T-helper 2 cell (primary cell): ENCODE measurements around the gene YY1.
"Not testable (repeated sequence)": the region's sequence is repeated elsewhere in the genome, so short reads cannot be mapped to it uniquely, and the experiment has no call there.

Source experiments
- DNase-seq, 5 experiments: peaks; one replicate each; pipeline versions ENCODE4 v3.0.0 to v3.0.0-alpha.2; 2012 to 2022
- total RNA-seq, 2 donors: gene quantifications; one replicate each; lab custom pipeline; 2026; lab: John Stamatoyannopoulos, UW

YY1 gene
- total RNA-seq = 171 to 188 reads per million in 2 donors

DNA sequence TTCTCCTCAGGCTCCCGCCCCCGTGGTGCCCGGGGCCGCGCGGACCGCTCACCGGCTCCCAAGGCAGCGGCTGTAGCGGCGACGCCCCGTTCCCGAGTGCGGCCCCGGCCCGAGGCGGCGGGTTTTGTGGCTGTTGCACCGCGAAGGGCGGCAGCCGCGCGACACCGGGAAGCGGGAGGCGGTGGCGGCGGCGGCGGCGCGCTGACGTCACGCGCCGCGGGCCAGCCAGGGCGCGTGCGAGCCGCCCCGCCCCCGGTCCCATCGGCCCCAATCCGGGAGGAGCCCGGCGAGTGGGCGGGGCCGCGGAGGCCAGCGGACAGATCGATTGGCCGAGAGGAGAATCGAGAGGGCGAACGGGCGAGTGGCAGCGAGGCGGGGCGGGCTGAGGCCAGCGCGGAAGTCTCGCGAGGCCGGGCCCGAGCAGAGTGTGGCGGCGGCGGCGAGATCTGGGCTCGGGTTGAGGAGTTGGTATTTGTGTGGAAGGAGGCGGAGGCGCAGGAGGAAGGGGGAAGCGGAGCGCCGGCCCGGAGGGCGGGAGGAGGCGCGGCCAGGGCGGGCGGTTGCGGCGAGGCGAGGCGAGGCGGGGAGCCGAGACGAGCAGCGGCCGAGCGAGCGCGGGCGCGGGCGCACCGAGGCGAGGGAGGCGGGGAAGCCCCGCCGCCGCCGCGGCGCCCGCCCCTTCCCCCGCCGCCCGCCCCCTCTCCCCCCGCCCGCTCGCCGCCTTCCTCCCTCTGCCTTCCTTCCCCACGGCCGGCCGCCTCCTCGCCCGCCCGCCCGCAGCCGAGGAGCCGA, at the start of gene YY1:
Gene YY1, plus strand, starts transcription at position 726 of the 792 bp plus-strand sequence. CDS start 101 bp downstream, outside the sequence.
- DNase-seq = peak; percentile 98 to 100 (median 99)

- no peak for DNase-seq
Observed at GRCh38 chr14:100190126-100190525, 48.8 kb upstream of the YY1 start.

DNA sequence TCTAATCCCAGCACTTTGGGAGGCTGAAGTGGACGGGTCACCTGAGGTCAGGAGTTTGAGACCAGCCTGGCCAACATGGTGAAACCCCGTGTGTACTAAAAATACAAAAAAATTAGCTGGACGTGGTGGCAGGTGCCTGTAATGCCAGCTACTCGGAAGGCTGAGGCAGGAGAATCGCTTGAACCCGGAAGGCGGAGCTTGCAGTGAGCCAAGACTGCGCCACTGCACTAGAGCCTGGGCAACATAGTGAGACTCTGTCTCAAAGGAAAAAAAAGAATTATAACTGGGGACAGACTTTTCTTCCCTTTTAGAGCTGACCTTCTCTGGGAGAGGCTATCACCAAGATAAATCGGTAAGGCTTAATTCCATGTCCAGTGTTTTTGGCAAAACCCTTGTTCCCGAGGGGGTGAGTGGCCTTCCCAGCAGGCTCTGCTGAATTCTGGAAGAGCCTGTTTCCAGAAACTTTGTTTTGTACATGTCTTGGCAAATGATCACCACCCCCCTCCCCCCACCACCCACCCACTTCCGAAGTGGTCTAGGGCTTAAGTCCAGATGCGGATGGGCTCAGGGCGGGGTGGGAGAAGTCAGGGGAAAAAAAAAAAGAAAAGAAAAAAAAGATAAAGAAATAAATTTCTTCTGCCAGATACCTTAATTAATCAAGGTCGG, 47.2 kb upstream of the YY1 start:
- no peak for DNase-seq

DNA sequence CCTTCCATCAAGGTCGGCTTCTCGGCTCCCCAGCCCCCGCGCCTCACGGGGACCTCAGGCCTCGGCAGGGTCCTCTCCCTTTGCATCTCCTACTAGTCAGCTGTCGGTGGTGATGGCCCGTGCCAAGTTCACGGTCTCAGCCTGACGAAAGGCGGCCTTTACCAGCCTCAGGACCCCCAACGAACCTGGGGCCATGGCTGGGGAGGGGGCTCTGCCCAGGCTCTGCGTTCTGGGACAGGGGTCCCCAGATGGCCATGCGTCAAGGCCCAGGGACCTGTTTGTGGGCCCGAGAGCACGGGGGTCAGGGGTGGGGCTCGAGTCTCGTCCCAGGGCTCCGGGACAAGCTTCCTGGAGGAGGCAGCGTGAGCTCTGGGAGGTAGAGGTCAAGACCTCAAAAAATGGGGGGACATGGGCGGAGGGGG, 46.7 kb upstream of the YY1 start:
- peak in 1 of 5 experiments; percentile 13 for DNase-seq

GRCh38 chr14:100192672-100193416, 46.1 kb upstream of the YY1 start:
- DNase-seq = peak; percentile 99 to 100 (median 99)

DNA sequence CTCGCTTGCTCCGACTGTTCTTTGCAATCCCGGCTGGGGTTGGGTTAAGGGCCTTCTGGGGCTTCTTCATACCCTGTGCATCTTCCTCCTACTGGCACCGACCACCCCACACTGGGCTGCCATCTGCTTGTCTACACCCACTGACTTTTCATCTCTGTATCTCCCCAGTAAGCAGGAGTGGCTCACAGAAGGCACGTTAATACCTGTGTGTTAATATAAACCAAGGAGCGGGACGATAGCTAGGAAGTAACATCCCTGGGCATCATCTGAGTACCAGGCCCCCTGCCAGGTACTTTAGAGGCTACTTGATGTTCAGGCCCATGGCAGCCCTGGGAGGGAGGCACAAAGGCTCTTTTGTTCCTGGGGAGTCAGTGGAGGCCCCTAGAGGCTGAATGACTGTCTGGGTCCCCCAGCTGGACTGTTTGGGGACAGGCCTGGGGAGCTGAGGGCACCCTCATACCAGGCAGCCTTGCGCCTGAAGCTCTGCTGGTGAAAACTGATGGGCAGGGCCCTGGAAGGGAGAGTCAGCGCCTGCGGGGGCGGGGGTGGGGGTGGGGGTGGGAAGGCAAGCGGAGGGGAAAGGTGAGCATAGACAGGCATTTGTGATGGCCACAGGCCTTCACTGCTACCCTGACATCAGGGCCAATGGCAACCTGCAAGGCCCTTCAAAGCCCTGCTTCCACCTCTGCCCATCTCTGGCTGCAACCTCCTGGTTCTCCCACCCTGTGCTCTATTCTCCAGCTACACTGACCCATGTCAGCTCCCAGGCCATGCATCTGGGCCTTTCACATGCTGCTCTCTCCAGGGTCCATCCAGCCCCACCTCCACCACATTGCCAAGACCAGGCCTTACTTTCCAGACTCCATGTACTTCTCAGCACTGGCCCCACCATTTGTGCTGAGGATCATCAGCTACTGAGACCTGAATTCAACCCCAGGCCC, 45.3 kb upstream of the YY1 start:
- DNase-seq = peak in 1 of 5 experiments; percentile 32

- DNase-seq = no peak
Observed at GRCh38 chr14:100199240-100199860, 39.6 kb upstream of the YY1 start.

DNA sequence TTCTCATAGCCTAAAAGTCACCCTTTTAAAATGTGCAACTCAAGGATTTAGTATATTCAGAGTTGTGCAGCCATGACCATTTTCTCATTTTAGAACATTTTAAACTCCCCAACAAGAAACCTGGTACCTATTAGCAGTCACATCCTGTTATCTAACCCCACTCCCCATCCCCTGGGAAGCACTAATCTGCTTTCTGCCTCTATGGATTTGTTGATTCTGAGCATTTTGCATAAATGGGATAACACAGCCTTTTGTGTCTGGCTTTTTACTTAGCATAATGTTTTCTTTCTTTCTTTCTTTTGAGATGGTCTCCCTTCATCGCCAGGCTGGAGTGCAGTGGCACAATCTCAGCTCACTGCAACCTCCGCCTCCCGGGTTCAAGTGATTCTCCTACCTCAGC, 38.6 kb upstream of the YY1 start:
- DNase-seq = no peak

GRCh38 chr14:100201701-100202100, 37.2 kb upstream of the YY1 start:
- DNase-seq = no peak

DNA sequence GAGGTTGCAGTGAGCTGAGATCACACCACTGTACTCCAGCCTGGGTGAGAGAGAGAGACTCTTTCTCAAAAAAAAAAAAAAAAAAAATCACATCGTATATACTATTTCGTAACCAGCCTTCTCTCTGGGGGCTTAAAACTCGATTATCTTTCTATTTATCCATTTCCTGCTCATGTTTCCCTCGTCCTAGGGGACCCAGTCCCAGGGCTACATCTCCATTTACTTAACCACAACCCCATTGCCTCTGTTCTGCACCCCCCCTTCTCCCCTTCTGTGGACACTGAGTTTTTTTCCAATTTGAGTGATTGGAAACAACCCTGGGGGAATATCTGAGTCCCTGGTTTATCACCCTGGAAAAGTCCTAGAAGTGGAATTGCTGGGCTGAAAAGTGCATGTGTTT, 36.2 kb upstream of the YY1 start:
- DNase-seq = no peak

DNA sequence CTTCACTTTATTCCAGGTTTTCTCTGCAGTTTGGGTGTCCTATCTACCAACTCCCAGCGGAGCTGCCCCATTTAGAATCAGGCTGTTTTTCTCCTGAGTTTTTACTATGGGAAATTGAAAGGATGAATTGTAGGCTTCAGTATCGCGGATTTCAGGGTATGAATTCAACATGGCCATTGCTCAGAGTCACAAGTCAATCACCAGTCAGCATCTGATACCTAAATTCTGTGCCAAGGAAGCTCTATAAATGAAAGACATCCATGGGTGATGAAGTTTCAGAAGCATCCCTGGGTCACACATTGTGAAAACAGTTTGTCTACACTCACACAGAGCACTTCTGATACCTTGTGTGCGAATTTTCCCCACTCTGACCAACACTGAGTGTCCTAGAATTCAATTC, 35.8 kb upstream of the YY1 start:
- no peak for DNase-seq

DNA sequence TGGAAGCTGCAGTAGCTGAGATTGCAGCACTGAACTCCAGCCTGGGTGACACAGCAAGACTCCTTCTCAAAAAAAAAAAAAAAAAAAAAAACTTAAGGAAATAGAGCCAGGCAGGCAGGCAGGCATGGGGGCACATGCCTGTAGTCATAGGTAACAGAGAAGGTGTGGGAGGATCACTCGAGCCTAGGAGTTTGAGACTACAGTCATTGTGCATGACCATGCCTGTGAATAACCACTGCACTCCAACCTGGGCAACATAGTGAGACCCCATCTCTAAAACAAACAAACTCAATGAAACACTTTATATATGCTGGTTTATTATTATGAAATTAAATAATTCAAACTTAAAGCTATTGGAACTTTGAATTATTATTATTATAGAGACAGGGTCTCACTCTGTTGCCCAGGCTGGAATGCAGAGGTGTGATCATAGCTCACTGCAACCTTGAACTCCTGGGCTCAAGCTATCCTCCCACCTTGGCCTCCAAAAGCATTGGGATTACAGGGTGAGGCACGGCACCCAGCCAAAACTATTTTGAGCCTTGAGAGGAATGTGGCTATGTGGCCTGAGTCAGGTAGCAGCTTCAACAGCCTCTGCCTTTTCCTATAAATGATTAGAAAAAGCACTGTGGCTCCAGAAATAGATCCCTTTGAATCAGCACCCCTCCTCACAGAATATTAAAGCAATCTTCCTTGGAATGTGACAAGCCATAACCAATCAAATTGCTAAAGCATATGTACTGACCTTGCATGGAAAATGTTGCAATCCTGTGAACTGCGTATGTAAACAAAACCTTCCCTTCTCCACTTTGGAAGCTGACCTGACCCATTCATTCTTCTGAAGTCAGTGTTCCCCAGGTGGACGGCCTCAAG, 34.7 kb upstream of the YY1 start:
- no peak for DNase-seq

GRCh38 chr14:100204835-100205167, 34.1 kb upstream of the YY1 start:
- DNase-seq = not testable (repeated sequence)

GRCh38 chr14:100207588-100207987, 31.4 kb upstream of the YY1 start:
- DNase-seq = not testable (repeated sequence)

DNA sequence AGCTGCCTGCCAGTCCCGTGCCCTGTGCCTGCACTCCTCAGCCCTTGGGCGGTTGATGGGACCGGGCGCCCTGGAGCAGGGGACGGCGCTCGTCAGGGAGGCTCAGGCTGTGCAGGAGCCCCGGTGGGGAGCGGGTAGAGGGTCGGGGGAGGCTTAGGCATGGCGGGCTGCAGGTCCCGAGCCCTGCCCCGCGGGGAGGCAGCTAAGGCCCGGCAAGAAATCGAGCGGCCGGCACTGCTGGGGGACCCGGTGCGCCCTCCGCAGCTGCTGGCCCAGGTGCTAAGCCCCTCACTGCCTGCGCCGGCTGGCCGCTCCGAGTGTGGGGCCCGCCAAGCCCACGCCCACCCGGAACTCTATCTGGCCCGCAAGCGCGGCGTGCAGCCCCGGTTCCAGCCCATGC, 30.8 kb upstream of the YY1 start:
- not testable (repeated sequence) for DNase-seq

GRCh38 chr14:100211366-100211765, 27.6 kb upstream of the YY1 start:
- DNase-seq = no peak

DNA sequence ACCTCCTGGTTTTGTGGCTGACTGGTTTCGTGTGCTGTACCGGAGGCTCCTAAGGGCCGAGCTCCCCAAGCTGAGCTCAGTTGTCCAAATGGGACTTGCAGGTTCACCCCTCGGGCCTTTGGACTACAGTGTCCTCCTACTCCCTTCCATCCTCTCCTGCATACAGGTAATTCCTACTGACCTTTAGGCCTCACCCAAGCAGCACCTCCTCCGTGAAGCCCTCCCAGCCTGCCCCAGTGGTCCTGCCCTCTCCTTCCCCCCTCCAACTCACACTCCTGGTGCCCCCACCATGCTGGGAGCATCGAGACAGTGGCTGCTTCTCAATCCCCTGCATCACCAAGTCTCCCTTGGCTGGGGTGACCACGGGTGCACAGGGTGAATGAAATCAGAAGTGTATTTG, 27.1 kb upstream of the YY1 start:
- DNase-seq = peak in 1 of 5 experiments; percentile 30

GRCh38 chr14:100212476-100213333, 26.2 kb upstream of the YY1 start:
- DNase-seq = no peak

DNA sequence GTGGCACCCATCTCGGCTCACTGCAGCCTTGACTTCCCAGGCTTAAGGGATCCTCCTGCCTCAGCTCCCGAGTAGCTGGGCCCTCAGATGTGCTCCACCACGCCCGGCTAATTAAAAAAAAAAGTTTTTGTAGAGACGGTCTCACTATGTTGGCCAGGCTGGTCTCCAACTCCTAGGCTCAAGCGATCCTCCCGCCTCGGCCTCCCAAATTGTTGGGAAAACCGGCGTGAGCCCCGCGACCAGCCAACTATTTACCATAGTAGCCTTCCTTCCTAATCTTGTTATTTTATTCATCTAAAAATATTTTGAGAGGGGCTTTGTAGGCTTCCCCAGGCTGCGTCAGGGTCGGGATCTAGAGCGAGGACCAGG, 25.4 kb upstream of the YY1 start:
- DNase-seq = no peak
